PC-9 (cell line): ENCODE results near the gene BCL2L13. TPM values are rescaled to one million over a fixed set of nuclear protein-coding genes. Genes with fewer than 3 reads are reported as not detected.

Experiments
- BruUV-seq: library from RNA; stranded (reverse); fragments of 400-500 nt; replicated peaks from 2 replicates; lab custom pipeline; 2021; lab: Mats Ljungman, UMichigan
- CTCF ChIA-PET: fragments of 300-600 bp; sonication (Branson Sonifier 250); formaldehyde crosslinking; loops from one replicate; lab custom pipeline; 2022; ENCODE audit warnings: antibody characterized with exemption; lab: Charles Lee
- POLR2A ChIA-PET: fragments of 300-600 bp; sonication (Branson Sonifier 250); formaldehyde crosslinking; loops from one replicate; lab custom pipeline; 2022; ENCODE audit warnings: antibody characterized with exemption; ENCODE audit not compliant: unreplicated experiment; lab: Charles Lee
- DNase-seq, 2 experiments: peaks; one replicate each; pipeline versions ENCODE4 v3.0.0 to v3.0.0-alpha.2; 2015 to 2022; ENCODE audit warnings: mixed read lengths in 1 of 2
- H2AFZ ChIP-seq: fragments of 200-600 bp; sonication (generic); 2 replicates; pipeline ENCODE4 v1.8.1; 2017; ENCODE audit warnings: antibody characterized with exemption
- H3F3A ChIP-seq: fragments of 200-600 bp; sonication (generic); 2 replicates; pipeline ENCODE4 v1.8.1; 2017; ENCODE audit warnings: antibody characterized with exemption, mild to moderate bottlenecking, low read depth; ENCODE audit not compliant: insufficient read depth
- H3K27ac ChIP-seq: fragments of 200-600 bp; sonication (generic); 2 replicates; pipeline ENCODE4 v1.6.1; 2016; ENCODE audit warnings: mixed run types
- H3K27me3 ChIP-seq: fragments of 200-600 bp; sonication (generic); 2 replicates; pipeline ENCODE4 v1.6.1; 2016; ENCODE audit warnings: low read depth, mixed run types; ENCODE audit not compliant: insufficient read depth
- H3K36me3 ChIP-seq: fragments of 200-600 bp; sonication (generic); 2 replicates; pipeline ENCODE4 v1.6.1; 2016; ENCODE audit warnings: low read depth, mixed run types
- H3K4me1 ChIP-seq: fragments of 200-600 bp; sonication (generic); replicated peaks from 2 replicates; pipeline ENCODE4 v1.6.1; 2016; ENCODE audit warnings: mixed run types; ENCODE audit not compliant: insufficient read depth
- H3K4me2 ChIP-seq: fragments of 200-600 bp; sonication (generic); 2 replicates; pipeline ENCODE4 v1.6.1; 2017; ENCODE audit warnings: mixed run types
- H3K4me3 ChIP-seq: fragments of 200-600 bp; sonication (generic); 2 replicates; pipeline ENCODE4 v1.6.1; 2016; ENCODE audit warnings: mixed run types
- H3K79me2 ChIP-seq: fragments of 200-600 bp; sonication (generic); 2 replicates; pipeline ENCODE4 v1.6.1; 2017; ENCODE audit warnings: low read depth, mixed run types
- H3K9me2 ChIP-seq: fragments of 200-600 bp; sonication (generic); 2 replicates; pipeline ENCODE4 v1.8.1; 2017; ENCODE audit warnings: mild to moderate bottlenecking; ENCODE audit not compliant: insufficient read depth
- H3K9me3 ChIP-seq: fragments of 200-600 bp; sonication (generic); 2 replicates; pipeline ENCODE4 v1.8.1; 2016; ENCODE audit warnings: low read depth; ENCODE audit not compliant: insufficient read depth
- H4K20me1 ChIP-seq: fragments of 200-600 bp; sonication (generic); 2 replicates; pipeline ENCODE4 v1.8.1; 2017; ENCODE audit not compliant: insufficient read depth
- EZH2 ChIP-seq: fragments of 200-600 bp; sonication (generic); IDR thresholded peaks from 2 replicates; pipeline ENCODE4 v1.8.0; 2017; ENCODE audit warnings: antibody characterized with exemption, low read depth
- intact Hi-C: fragments of 100-400 bp; cut with micrococcal nuclease; formaldehyde crosslinking; loops from one replicate; pipeline ENCODE4 v1.10.0; 2022; ENCODE audit not compliant: unreplicated experiment
- total RNA-seq: library from RNA; stranded (reverse); gene quantifications from 2 replicates; pipeline ENCODE4 v1.2.3, GENCODE V29; 2021
- TF ChIP-seq, protein P1 (sequence below): fragments of 200-600 bp; sonication (generic); conservative IDR thresholded peaks from 2 replicates; pipeline ENCODE4 v1.6.1; 2017; ENCODE audit warnings: mixed run types, antibody characterized with exemption, mild to moderate bottlenecking, moderate library complexity

Gene BCL2L13
- total RNA-seq, 1 experiment from 2014 or later: 43.1 TPM

DNA sequence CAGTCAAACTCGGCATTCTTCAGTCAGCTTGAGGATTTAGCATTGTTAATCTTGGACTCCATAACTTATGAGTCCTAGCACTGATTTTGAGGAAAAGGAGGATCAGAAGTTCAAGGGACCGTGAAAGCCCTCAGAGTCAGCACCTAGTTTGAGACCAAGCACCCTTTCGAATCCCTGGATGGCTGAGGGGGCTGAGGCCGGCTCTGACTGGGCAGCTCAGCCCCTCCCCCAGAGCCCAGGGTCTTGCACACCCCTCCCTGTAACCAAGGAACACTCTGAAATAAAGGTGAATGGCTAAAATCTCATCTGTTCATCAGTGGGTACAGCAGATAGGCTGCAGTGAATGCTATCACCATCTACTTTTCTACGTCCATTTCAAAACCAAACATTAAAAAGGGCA, 48.0 kb upstream of the BCL2L13 start:
- Histone ChIP-seq H3K9me2 (no peaks in the 10 kb centered on the region), H3K4me2 (no peak overlapping the region), H2AFZ (no peak overlapping the region), H3K79me2 (no peaks in the 10 kb centered on the region), H3K4me1 (no peaks in the 10 kb centered on the region), H3K4me3 (no peak overlapping the region), H3K27ac (no peak overlapping the region), H3F3A (no peaks in the 10 kb centered on the region), H3K9me3 (no peaks in the 10 kb centered on the region), H4K20me1 (no peaks in the 10 kb centered on the region), H3K36me3 (no peaks in the 10 kb centered on the region), H3K27me3 (no peaks in the 10 kb centered on the region)
- no peak for TF ChIP-seq EZH2
- TF ChIP-seq, protein P1, sequence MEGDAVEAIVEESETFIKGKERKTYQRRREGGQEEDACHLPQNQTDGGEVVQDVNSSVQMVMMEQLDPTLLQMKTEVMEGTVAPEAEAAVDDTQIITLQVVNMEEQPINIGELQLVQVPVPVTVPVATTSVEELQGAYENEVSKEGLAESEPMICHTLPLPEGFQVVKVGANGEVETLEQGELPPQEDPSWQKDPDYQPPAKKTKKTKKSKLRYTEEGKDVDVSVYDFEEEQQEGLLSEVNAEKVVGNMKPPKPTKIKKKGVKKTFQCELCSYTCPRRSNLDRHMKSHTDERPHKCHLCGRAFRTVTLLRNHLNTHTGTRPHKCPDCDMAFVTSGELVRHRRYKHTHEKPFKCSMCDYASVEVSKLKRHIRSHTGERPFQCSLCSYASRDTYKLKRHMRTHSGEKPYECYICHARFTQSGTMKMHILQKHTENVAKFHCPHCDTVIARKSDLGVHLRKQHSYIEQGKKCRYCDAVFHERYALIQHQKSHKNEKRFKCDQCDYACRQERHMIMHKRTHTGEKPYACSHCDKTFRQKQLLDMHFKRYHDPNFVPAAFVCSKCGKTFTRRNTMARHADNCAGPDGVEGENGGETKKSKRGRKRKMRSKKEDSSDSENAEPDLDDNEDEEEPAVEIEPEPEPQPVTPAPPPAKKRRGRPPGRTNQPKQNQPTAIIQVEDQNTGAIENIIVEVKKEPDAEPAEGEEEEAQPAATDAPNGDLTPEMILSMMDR: no peak
- ChIA-PET POLR2A (no interaction called here), CTCF (no interaction called here)
- intact Hi-C loops: no loop called here
- no peak for DNase-seq
- no TSS peak for BruUV-seq

DNA sequence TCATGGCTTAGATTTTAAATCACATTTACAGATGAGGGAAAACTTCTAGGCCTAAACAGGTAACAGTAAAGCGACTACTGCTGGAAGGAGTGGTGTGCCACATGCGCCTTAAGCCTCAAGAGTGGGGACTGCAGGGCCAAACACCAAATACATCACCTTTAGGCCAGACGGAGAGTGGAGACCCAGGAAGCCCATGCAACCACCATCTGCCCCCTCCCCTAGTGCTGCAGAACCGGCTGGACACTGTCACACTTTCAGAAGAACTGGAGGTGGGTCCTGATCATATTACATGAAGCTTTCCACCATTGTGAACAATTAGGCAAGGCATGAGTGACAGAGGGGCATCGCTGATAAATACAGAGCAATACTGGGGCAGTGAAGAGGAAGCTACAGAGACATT, 46.4 kb upstream of the BCL2L13 start:
- no peaks in the 10 kb centered on the region for H3K9me2 ChIP-seq
- no peak overlapping the region for H3K4me3 ChIP-seq
- no peak overlapping the region for H3K27ac ChIP-seq
- TF ChIP-seq, protein P1: no peak
- no peak for TF ChIP-seq EZH2
- no peak overlapping the region for H2AFZ ChIP-seq
- DNase-seq: no peak
- no peak overlapping the region for H3K4me2 ChIP-seq
- ChIA-PET CTCF (no interaction called here), POLR2A (interaction anchor here (0.6 to 0.7 kb wide), 2 partner anchors 21 to 166 kb away, joined by 3 to 23 read pairs; no protein-coding TSS in a partner anchor)
- no peaks in the 10 kb centered on the region for H3F3A ChIP-seq
- H3K4me1 ChIP-seq: no peaks in the 10 kb centered on the region
- H3K27me3 ChIP-seq: no peaks in the 10 kb centered on the region
- no peaks in the 10 kb centered on the region for H4K20me1 ChIP-seq
- no peaks in the 10 kb centered on the region for H3K79me2 ChIP-seq
- intact Hi-C loops: no loop called here
- no TSS peak for BruUV-seq
- no peaks in the 10 kb centered on the region for H3K36me3 ChIP-seq
- H3K9me3 ChIP-seq: no peaks in the 10 kb centered on the region

DNA sequence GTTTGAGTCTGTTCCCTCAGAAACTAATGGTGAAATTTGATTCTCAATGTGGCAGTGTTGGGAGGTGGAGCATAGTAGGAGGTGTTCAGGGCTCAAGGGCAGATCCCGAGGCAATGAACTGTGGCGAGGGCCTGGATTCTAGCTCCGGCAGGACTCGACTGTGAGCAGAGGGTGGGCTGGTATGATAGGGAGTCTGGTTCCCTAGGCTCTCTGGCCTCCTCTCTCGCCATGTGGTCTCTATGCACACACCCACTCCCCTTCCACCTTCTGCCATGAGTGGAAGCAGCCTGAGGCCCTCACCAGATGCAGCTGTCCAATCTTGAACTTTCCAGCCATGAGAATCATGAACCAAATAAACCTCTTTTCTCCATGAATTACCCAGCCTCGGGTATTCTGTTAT, 42.3 kb upstream of the BCL2L13 start:
- no peak overlapping the region for H3K27ac ChIP-seq
- POLR2A ChIA-PET: no interaction called here
- no peak for DNase-seq
- intact Hi-C loops: no loop called here
- H3F3A ChIP-seq: no peaks in the 10 kb centered on the region
- no TSS peak for BruUV-seq
- no peaks in the 10 kb centered on the region for H3K9me2 ChIP-seq
- H3K27me3 ChIP-seq: no peaks in the 10 kb centered on the region
- no peaks in the 10 kb centered on the region for H3K4me1 ChIP-seq
- no peak overlapping the region for H3K4me2 ChIP-seq
- CTCF ChIA-PET: no interaction called here
- no peaks in the 10 kb centered on the region for H3K9me3 ChIP-seq
- H2AFZ ChIP-seq: no peak overlapping the region
- H3K79me2 ChIP-seq: no peaks in the 10 kb centered on the region
- no peak overlapping the region for H3K4me3 ChIP-seq
- TF ChIP-seq, protein P1: no peak
- no peak for TF ChIP-seq EZH2
- H3K36me3 ChIP-seq: no peaks in the 10 kb centered on the region
- no peaks in the 10 kb centered on the region for H4K20me1 ChIP-seq
